Activated CD8-positive, alpha-beta memory T cell treated with anti-CD3 and anti-CD28 coated beads for 48 hours (primary cell): ENCODE measurements around the gene KAZN.

Experiments
- DNase-seq, 3 experiments: peaks; one replicate each; pipeline ENCODE4 v3.0.0-alpha.2; 2020; ENCODE audit warnings: low read depth in 2 of 3, low spot score in 2 of 3

The KAZN gene

DNA sequence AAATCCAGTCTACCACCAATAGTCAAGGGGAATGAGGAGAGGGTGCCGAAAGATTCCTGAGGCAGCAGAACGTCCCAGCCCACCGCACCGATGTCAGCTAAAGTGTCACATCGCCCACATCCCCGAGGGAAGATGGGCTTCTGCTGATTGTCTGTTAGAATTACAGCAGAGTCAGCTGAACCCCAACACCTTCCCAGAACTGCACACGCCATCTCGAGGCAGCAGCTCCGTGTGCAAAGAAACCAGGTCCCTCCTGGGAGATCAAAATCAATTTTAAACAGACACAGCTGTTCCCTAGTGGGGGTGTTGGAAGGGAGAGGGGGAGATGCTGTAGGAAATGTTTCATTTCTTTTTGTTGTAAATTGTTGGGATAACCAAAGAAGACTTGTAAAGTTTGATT, 12.8 kb upstream of the KAZN start:
- DNase-seq, result no peak

DNA sequence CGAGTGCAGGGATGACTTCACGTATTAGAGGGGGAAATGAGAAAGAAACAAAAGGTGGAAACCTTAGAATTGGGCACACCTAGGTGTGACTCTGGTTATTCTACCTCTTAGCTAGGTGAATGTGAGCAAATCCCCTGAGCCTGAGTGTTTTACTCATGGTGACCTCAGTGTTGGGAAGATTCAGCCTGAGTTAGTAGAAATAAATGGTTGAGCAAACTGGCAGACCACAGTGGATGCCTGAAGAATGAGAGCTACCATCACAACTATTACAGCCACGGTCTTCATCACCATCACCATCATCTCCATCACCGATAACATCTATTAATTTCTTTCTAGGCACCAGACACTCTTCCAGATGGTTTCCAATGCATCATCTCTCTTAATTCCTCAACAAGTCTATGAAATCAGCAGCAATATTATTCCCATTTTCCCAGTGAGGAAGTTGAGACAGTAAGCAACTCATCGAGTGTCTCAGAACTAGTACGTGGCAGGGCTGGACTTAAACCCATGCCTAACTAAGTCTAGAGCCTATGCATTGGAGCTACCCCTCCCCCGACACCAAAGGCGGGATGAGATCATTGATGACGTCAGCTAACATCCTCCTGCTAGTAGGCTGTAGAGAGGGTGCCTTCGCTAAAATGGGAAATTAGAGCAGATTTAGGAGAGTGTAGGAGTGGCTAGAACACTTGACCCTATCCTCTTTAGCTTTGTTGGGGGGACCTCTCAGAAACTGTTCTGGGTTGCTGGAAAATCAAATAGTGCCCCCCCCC, 7.9 kb upstream of the KAZN start:
- no peak for DNase-seq

DNA sequence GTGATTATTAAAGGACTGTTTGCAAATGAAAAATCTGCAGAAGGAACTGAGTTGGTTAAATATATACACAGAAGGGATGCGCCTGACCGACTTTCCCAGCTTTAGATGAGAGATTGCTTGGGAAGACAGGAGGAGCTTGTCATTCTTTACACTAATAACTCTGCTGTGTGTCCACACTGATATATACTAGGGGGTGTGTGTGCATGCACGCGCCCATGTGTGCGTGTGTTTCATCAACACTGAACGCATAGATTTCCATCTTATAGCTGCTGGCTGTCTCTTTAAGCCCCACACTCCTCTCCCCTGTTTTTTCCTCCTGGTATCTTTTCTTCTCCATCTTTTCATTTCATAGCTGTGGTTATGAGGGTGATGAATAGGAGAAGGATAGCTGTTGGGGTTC, 6.9 kb upstream of the KAZN start:
- DNase-seq, result no peak

DNA sequence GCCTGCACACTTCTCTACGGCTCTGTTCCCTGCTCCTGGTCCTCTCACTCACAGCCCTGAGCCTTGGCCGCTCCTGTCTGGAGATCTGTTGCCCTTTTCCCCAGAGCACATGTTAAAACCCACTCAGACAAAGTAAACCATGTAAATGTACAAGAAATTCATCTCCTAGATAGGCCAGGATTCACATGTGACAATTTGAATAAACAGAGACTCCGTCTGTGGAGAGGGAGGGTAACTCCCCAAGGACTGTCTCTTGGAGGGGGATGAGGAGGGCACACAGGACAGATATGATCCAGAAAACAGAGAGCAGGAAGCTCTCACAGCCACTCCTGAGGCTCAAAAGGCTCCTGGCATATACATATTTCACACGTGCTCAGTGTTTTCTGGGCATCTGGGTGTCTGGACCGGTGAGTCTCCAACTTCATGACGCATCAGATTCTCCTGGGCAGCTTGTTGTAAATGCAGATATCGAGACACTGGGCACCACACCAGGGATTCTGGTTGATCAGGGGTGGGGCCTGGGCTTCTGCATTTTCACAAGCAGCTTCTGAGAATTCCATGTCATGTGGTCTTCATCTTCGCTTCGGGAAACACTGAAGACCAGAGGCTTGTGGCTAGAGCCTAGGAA, 6.4 kb upstream of the KAZN start:
- no peak for DNase-seq

DNA sequence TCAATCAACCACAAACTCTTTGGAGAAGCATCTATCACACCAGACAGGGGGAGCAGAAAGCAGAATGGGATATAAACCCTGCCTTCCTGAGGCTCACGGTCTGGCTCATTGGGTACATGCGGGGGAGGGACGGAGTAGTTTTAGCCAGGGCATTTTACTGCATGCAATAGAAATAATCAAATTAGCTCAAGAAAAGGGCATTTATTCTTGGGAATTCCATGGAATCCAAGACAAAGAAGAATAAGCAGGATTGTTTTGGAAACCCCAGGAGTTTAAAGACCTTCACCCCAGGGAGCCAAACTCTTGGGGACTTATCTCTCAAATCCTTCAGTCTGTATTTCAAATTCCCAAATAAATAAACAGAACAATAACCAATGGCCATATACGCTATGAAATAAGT, 5.2 kb upstream of the KAZN start:
- DNase-seq, result no peak

DNA sequence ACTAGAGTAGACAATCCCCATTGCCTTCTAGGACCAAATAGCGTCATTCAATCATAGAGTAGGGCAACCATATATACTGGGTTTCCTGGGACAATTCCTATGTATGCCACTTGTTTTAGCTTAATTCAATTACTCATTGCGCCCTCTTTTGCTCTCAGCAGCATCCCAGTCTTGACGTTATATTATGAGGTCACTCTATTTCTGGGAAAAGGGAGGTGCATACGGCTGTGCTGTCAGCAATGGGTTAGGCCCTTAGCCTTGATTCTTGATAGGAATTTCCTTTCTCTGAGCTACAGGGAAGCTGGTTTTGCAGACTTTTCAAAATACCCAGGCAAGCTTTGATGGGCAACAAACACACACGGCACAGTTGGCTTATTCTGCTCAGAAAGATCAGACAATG, 4.4 kb upstream of the KAZN start:
- no peak for DNase-seq

DNA sequence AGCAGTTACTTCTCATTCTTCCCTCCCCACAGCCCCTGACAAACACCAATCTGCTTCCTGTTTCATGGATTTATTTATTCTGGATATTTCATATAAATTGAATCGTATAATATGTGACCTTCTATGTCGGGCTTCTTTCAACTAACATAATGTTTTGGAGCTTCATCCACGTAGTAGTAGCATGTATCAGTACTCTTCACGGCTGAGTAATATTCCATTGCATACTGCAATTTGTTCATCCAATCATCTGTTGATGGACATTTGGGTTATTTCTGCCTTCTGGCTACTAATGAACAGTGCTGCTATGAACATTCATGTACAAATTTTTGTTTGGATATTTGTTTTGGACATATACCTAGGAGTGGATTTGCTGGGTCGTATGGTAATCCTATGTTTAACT, 1.9 kb upstream of the KAZN start:
- no peak for DNase-seq

DNA sequence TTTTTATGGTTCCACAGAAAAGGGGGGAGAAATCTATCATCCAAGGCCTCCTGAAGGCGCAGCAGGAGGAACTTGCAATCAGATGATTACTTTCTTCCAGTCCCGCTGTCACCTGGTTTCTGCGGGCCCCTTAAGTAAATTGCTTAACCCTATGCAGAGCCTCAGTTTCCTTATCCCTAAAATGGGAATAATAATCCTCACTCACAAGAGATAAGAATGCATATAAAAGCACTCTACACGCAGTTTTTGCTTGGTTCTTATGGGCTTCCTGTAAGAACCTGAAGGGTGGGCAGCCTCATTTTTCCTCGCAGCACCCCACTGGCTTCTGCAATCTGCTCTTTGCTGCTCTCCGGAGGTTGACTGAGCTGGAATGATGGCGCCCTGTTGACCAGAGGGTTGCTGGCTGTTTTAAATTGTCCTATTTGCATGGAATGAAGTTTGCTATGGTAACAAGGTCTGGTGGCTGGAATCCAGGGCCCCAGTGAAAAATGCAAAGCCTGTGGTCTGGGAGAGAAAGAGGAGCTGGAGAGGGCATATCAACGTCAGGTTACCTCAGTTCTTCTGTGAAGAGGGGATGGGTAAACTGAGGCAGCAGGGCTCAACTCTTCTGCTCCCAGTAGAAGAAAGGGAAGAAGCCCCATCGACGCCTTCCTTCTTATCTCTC, 1.0 kb upstream of the KAZN start:
- no peak for DNase-seq

DNA sequence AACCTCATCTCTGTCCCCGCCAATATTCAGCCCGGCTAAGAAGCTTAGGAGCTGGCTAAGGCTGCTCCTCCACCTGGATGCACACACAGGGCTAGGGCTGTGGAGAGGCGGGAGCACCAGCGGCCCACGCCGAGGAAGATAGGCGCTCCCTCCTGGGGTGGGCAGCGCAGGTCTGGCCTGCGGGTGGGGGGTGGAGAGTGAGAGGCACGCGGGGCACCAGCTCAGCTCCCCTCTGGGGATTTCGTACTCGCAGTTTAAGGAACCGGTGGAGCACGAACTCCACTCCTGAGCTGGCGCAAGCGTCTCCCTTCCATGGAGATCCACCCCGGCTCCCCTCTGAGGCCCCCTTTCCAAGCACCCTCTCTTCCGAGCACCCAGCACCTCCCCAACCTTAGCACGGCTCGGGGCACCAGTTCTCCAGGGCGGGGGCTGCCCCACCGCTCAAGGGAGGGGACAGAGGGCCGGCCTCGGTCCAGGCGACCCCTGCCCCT, 433 bp upstream of the KAZN start:
- DNase-seq, result no peak

DNA sequence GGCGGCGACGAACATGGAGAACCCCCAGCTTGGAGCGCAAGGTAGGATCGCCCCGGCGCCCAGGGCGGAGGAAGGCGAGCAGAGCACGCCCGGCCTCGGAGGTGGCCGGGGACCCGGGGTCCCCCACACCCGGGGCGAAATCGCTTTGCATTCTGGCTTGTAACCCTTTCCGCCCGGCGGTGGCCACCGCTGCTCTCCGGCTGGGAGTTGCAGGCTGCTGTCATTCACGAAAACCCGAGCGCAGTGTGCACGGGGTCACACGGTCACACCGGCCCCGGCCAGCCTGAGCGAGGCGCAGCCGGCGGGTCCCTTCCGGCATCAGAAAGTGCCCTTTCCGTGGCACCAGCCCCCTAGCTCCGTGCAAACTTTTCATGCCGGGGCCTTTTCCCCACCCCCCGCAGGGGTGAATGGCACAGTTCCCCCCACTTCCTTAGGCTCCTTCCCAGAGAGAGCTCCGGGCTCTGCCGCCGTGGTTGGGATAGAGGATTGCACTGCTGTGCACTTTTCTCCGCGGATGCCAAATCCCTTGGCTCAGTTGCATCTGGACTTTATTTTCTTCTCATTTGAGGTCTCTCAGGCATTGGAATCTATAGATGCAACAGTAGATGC, 802 bp downstream of the KAZN start:
- no peak for DNase-seq

DNA sequence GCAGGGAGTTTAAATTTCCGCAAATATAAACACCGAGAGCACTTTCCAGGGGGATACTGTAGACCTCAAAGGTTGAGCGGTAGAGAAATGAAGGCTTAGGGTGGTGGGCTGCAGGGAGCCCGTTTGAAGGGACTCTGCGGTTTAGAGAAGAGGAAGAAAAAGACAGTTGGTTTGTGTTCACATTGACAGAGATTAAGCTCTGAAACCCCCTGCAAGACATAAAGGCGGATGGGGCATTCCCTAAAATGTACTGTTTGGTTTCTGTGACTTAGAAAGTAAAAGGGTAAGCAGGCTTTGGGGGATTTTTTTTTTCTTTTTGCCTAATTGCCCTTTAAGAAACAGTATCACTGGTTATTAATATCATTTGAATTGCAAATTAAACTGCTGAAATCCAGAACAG, 1.3 kb downstream of the KAZN start:
- no peak for DNase-seq

DNA sequence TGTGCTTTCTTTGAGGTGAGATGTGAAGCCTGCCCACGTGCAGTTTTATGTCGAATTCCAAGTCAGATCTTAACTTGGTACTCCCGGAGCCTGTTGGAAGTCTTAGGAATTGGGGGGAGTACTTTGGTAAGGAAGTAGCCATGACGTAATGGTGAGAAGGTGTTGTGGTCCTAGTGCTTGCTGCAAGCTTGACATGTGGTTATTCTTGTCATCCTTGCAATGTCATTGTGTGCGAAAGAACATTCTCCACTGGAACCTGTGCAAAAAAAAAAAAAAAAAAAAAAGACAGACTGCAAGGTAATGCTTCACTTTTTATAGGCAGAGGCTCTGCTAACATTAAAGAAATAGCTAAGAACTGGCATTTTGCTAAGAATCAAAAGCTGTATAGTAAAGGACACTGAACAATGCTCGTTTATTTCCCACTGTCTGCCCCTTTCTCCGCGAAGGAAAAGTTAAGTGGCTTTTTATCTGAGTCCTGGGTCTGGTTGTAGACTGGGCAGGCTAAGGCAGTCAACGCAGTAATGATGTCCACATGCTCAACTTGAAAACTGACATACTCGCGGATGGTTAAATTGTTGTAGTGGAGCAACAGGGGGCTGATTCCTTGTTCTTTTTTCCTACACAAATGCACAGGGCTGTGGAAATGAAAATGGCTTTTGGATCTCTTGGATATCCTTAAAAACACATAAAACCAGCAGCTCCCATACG, 2.1 kb downstream of the KAZN start:
- no peak for DNase-seq

DNA sequence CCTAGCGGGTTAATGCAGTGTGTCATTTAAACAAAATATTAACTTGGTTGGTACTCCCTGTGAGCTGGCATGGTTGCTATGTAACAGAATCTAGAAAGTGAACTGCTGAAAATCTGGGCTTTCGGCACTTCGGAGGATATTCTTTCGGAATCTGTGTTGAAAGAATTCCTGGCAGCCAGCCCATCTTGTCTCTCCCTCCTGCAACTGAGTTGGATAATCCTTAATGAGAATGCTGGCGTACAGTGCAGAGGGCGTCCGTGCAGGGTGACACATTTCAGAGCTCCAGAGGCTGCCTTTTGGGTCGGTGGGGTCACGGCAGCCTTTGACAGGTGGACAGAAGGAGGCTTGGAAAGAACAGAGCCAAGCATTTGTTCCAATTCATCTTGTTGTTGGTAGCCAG, 3.7 kb downstream of the KAZN start:
- DNase-seq, result no peak

DNA sequence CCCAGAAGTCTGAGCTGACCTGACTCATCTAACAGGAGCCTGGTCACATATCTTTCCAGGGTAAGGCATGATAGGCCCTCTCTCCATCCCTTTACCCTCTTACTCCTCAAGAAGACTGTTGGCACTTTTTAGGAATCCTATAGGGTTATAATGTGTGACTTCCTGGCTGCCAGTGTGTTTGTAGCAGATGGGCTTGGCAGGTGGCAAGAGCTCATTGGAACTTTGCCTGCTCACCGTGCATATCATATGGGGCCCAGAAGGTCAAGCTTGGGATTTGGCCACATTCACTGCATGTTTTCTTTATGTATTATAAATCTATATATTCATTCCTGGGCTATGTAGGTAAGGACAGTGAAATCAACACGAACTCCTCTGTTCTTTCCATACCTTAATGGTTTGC, 5.2 kb downstream of the KAZN start:
- no peak for DNase-seq

DNA sequence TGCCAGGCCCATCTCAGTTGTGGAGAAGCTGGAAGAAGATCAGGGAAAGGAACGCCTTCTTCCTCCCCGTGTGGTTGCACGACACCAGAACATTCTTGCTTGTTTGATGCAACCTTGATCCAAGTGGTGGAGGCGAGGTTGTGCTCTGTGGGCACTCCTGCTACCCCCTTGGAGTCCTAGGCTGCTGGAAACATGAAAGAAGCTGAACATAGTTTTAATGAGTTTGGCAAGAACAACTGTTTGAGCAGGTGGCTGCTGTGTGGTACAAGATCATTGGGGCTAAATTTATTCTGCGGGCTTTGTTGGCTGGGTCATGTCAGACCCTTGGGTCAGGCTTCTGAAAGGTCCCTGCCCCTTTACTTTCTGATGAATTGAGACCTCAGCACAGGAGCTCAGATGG, 5.9 kb downstream of the KAZN start:
- no peak for DNase-seq

DNA sequence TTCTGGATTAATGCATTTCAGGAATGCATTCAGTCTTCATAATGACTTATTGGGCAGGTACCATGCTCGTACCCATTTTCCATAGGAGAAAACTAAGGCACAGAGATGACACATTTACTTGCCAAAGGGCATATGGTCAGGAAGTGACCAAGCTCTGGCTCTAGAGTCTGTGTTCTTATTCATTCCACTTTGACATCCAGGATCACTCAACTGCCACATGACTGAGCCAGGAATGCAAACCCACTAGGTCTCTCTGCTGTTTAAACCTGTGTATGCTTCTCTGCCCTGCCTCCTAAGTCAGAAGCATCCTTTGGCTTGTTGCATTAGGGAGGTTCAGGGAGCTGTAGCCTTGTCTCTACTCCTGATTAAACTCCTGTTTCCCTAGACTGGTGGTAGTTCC, 7.5 kb downstream of the KAZN start:
- no peak for DNase-seq

DNA sequence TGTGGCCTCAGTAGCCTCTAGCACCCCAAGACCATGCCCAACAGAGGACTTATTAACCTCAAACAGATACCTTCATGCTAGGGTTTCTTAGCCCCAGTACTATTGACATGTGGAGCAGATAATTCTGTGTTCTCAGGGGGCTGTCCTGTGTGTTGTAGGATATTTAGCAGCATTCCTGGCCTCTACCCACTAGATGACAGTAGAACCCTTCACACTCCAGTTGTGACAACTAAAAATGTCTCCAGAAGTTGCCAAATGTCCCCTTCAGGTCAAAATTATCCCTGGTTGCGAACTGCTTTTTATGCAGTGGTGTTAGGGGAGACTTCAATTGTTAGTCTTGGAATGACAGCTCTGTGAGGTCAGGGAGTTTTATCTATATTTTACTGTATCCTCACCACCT, 8.1 kb downstream of the KAZN start:
- no peak for DNase-seq

DNA sequence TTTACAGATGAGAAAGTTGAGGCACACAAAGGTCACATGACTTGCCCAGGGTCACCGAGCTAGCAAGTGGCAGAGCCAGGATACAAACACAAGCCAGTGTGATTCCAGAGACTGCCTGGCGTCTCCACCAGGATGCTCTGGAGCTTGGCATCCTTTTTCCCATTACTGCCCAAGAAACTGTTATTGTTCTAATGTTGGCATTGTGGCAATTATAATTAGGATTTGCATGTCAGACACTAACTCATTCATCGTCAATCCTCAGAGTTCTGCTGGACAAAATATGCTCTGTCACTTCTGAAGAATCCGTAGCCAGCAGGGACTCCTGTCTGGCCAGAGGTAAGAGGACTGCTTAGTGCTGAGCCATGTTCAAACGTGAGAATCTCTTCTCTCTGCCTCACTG, 8.8 kb downstream of the KAZN start:
- DNase-seq, result no peak

DNA sequence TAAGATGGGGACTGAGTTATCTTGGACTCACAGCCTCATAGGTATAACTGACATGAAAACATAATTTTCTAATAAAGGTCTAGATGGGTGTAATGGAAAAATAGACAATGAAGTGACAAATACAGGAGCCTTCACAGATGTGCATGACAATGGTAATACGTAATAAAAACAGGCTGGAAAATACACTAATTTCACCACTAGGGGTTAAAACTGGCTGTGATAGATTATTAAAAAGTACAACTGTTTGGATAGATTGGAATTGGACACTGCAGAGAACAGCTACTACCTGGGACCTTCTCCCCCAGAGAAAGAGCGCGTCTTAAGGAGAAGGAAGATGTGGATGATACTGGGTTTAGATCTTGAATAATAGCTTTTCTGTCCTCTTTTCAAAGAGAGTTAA, 9.8 kb downstream of the KAZN start:
- DNase-seq, result no peak

DNA sequence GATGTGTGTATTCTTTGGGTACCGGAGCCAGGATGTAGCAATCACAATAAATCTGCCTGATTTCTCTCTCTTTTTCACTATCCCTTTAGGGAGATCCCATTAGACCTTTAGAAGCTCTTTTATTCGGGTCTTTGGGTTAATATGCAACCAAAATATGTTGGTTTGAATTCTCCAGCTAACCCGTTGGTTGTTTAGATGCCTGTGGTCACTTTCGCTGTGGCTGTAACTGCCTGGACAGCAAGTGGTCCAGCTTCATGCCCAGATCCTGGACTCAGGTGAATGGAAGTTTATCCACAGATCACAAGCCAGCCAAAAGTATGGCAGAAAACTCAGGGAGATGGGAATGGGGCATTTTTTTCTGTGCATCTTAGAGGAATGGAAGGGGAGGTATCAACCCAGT, 12.3 kb downstream of the KAZN start:
- DNase-seq, result no peak

DNA sequence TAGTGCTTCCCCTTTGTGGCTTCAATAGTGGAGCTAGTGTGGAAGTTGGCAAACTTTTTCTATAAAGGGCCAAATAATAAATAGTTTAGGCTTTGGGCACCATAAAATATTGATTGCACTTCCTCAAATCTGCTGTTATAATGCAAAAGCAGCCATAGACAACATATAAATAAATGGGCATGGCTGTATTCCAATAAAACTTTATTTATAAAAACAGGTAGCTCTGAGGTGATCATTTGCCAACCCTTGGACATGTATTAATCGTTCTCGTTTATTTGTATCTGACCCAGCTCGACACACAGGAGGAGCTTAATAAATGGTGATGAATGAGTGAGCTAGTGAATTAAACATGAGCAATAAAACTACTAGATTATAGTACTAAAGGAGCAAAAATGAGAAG, 13.3 kb downstream of the KAZN start:
- DNase-seq, result no peak
